Neural cell (in vitro differentiated cells): ENCODE data around the gene PCMTD2. TPM values are rescaled to one million over a fixed set of nuclear protein-coding genes. Genes with fewer than 3 reads are reported as not detected.

Experiments
- H2AFZ ChIP-seq: fragments of 200-600, 300-800 bp; sonication (generic), shearing (Covaris generic); 2 replicates; pipeline ENCODE4 v1.6.0; 2014; ENCODE audit warnings: low read depth, mild to moderate bottlenecking, antibody characterized with exemption, low read length, moderate library complexity
- H3F3A ChIP-seq: fragments of 200-600 bp; shearing (Covaris generic); 2 replicates; pipeline ENCODE4 v1.6.1; 2016; ENCODE audit warnings: mild to moderate bottlenecking, moderate library complexity, mixed read lengths, antibody characterized with exemption, low read length; ENCODE audit not compliant: insufficient read depth, poor library complexity, severe bottlenecking
- H3K27ac ChIP-seq: fragments of 200-600, 300-800 bp; sonication (generic), shearing (Covaris generic); 2 replicates; pipeline ENCODE4 v1.5.1; 2014; ENCODE audit warnings: mild to moderate bottlenecking, low read length, moderate library complexity
- H3K27me3 ChIP-seq: fragments of 300-800, 200-600 bp; sonication (generic), shearing (Covaris generic); 2 replicates; pipeline ENCODE4 v1.6.0; 2014; ENCODE audit warnings: mild to moderate bottlenecking, low read depth, low read length, moderate library complexity; ENCODE audit not compliant: insufficient read depth
- H3K36me3 ChIP-seq: fragments of 300-800, 200-600 bp; sonication (generic), shearing (Covaris generic); 2 replicates; pipeline ENCODE4 v1.5.1; 2014; ENCODE audit warnings: mild to moderate bottlenecking, antibody characterized with exemption, low read length, moderate library complexity; ENCODE audit not compliant: insufficient read depth
- H3K4me2 ChIP-seq: fragments of 300-800, 200-600 bp; sonication (generic), shearing (Covaris generic); 2 replicates; pipeline ENCODE4 v1.6.0; 2014; ENCODE audit warnings: mild to moderate bottlenecking, low read length
- H3K4me3 ChIP-seq: fragments of 300-800, 200-600 bp; sonication (generic), shearing (Covaris generic); 2 replicates; pipeline ENCODE4 v1.5.1; 2014; ENCODE audit warnings: mild to moderate bottlenecking, low read length, moderate library complexity
- H3K79me2 ChIP-seq: fragments of 200-600 bp; shearing (Covaris generic); replicated peaks from 2 replicates; pipeline ENCODE4 v1.6.0; 2014; ENCODE audit warnings: mild to moderate bottlenecking, low read length, moderate library complexity; ENCODE audit not compliant: insufficient read depth
- H3K9ac ChIP-seq: fragments of 300-800, 200-600 bp; sonication (generic), shearing (Covaris generic); 2 replicates; pipeline ENCODE4 v1.6.1; 2016; ENCODE audit warnings: mild to moderate bottlenecking, low read length, mixed read lengths
- H3K9me2 ChIP-seq: fragments of 200-600 bp; shearing (Covaris generic); 2 replicates; pipeline ENCODE4 v1.6.1; 2016; ENCODE audit warnings: mild to moderate bottlenecking, low read length, mixed read lengths; ENCODE audit not compliant: insufficient read depth
- H3K9me3 ChIP-seq: fragments of 200-600, 300-800 bp; sonication (generic), shearing (Covaris generic); 2 replicates; pipeline ENCODE4 v1.6.1; 2016; ENCODE audit warnings: mild to moderate bottlenecking, mixed run types, low read length, moderate library complexity, mixed read lengths
- H4K20me1 ChIP-seq: fragments of 200-600 bp; shearing (Covaris generic); 2 replicates; pipeline ENCODE4 v1.6.1; 2016; ENCODE audit warnings: mild to moderate bottlenecking, mixed run types; ENCODE audit not compliant: insufficient read depth
- CTCF ChIP-seq: fragments of 450-650 bp; IDR thresholded peaks from 2 replicates; pipeline ENCODE4 v1.5.1; 2014; ENCODE audit warnings: antibody characterized with exemption, mild to moderate bottlenecking, moderate library complexity; ENCODE audit not compliant: poor library complexity, severe bottlenecking
- EP300 ChIP-seq: fragments of 450-650 bp; conservative IDR thresholded peaks from 2 replicates; pipeline ENCODE4 v1.6.1; 2014; ENCODE audit warnings: antibody characterized with exemption, mild to moderate bottlenecking, moderate library complexity; ENCODE audit not compliant: poor library complexity, severe bottlenecking
- EZH2 ChIP-seq: fragments of 200-600, 300-800 bp; shearing (Covaris generic), sonication (generic); IDR thresholded peaks from 2 replicates; pipeline ENCODE4 v1.6.1; 2014; ENCODE audit warnings: antibody characterized with exemption, low read length, borderline replicate concordance, mild to moderate bottlenecking; ENCODE audit not compliant: insufficient read depth, poor library complexity, severe bottlenecking
- MXI1 ChIP-seq: fragments of 450-650 bp; conservative IDR thresholded peaks from 2 replicates; pipeline ENCODE4 v1.6.1; 2014; ENCODE audit warnings: antibody characterized with exemption, mild to moderate bottlenecking; ENCODE audit not compliant: poor library complexity, severe bottlenecking
- POLR2AphosphoS5 ChIP-seq: IDR thresholded peaks from 2 replicates; pipeline ENCODE4 v1.6.1; 2012
- RAD21 ChIP-seq: fragments of 450-650 bp; conservative IDR thresholded peaks from 2 replicates; pipeline ENCODE4 v1.6.1; 2014; ENCODE audit warnings: antibody characterized with exemption, mild to moderate bottlenecking, moderate library complexity
- REST ChIP-seq: IDR thresholded peaks from 2 replicates; pipeline ENCODE4 v1.6.1; 2012; ENCODE audit warnings: borderline replicate concordance
- SMC3 ChIP-seq: fragments of 450-650 bp; conservative IDR thresholded peaks from 2 replicates; pipeline ENCODE4 v1.6.1; 2014; ENCODE audit warnings: antibody characterized with exemption, mild to moderate bottlenecking, moderate library complexity; ENCODE audit not compliant: poor library complexity
- TAF1 ChIP-seq: IDR thresholded peaks from 2 replicates; pipeline ENCODE4 v1.6.1; 2012; ENCODE audit warnings: low read depth
- polyA plus RNA-seq: library from polyadenylated mRNA; depleted of rRNA; stranded (reverse); fragments of >200 nt; gene quantifications from 2 replicates; pipeline ENCODE4 v1.2.3, GENCODE V29; 2014

Gene PCMTD2
- polyA plus RNA-seq, 1 donor from 2014 or later, result 270 TPM

GRCh38 chr20:64271636-64272035, 16.1 kb downstream of the PCMTD2 start:
- Histone ChIP-seq H3K9me2 (no peaks in the 10 kb centered on the region), H3K9ac (no peak overlapping the region), H3K79me2 (no peaks in the 10 kb centered on the region), H3K27me3 (no peaks in the 10 kb centered on the region), H3K4me3 (no peak overlapping the region), H3K36me3 (no peaks in the 10 kb centered on the region), H3K4me2 (no peak overlapping the region), H3F3A (no peaks in the 10 kb centered on the region), H4K20me1 (no peaks in the 10 kb centered on the region), H3K9me3 (no peaks in the 10 kb centered on the region), H3K27ac (peak overlapping the region; percentile 5), H2AFZ (no peak overlapping the region)
- no peak for TF ChIP-seq TAF1
- no peak for TF ChIP-seq POLR2AphosphoS5
- TF ChIP-seq EP300, result no peak
- no peak for TF ChIP-seq CTCF
- no peak for TF ChIP-seq SMC3
- no peak for TF ChIP-seq REST
- no peak for TF ChIP-seq EZH2
- TF ChIP-seq MXI1, result no peak
- no peak for TF ChIP-seq RAD21

GRCh38 chr20:64273109-64273508, 17.6 kb downstream of the PCMTD2 start:
- Histone ChIP-seq H3K9me3 (no peaks in the 10 kb centered on the region), H3K9me2 (no peaks in the 10 kb centered on the region), H3K27me3 (no peaks in the 10 kb centered on the region), H3K36me3 (no peaks in the 10 kb centered on the region), H3K79me2 (no peaks in the 10 kb centered on the region), H3K9ac (no peak overlapping the region), H4K20me1 (no peaks in the 10 kb centered on the region), H3K4me3 (no peak overlapping the region), H3K27ac (no peak overlapping the region), H3K4me2 (no peak overlapping the region), H2AFZ (no peak overlapping the region), H3F3A (no peaks in the 10 kb centered on the region)
- TF ChIP-seq RAD21 (no peak), CTCF (no peak), SMC3 (no peak), MXI1 (no peak), POLR2AphosphoS5 (no peak), TAF1 (no peak), REST (no peak), EZH2 (no peak)
